ENCODE measurements around the gene ANKRD23. TPM values are rescaled to one million over a fixed set of nuclear protein-coding genes. Genes with fewer than 3 reads are reported as not detected.

The ANKRD23 gene
- polyA plus RNA-seq, 1 donor = 13.8 TPM

GRCh38 chr2:96877042-96877451 lies 33.2 kb upstream of the ANKRD23 start:
- no peak for DNase-seq

GRCh38 chr2:96876269-96877041 lies 32.6 kb upstream of the ANKRD23 start:
- no peak for DNase-seq

GRCh38 chr2:96875498-96876268 lies 31.9 kb upstream of the ANKRD23 start:
- no peak for DNase-seq

- DNase-seq = no peak
Observed at GRCh38 chr2:96874198-96874831, 30.5 kb upstream of the ANKRD23 start.

GRCh38 chr2:96873651-96874096 lies 29.9 kb upstream of the ANKRD23 start:
- no peak for DNase-seq

- no peak for DNase-seq
Observed at GRCh38 chr2:96872591-96873349, 28.9 kb upstream of the ANKRD23 start.

- DNase-seq = no peak
Observed at GRCh38 chr2:96870626-96871255, 26.9 kb upstream of the ANKRD23 start.

GRCh38 chr2:96869822-96870625 lies 26.2 kb upstream of the ANKRD23 start, which contains the start of gene SEMA4C:
SEMA4C (minus strand) TSS chr2:96870080; CDS start chr2:96867886, 2,194 bp downstream.
- peak; percentile 77 for DNase-seq

- peak; percentile 91 for DNase-seq
Observed at GRCh38 chr2:96869281-96869821, 25.5 kb upstream of the ANKRD23 start.

- peak; percentile 90 for DNase-seq
Observed at GRCh38 chr2:96868555-96869280, 24.9 kb upstream of the ANKRD23 start.

- no peak for DNase-seq
Observed at GRCh38 chr2:96867756-96868554, 24.1 kb upstream of the ANKRD23 start.

- DNase-seq = no peak
Observed at GRCh38 chr2:96866986-96867755, 23.4 kb upstream of the ANKRD23 start.

- no peak for DNase-seq
Observed at GRCh38 chr2:96866586-96866985, 22.8 kb upstream of the ANKRD23 start.

- no peak for DNase-seq
Observed at GRCh38 chr2:96866149-96866548, 22.3 kb upstream of the ANKRD23 start.

GRCh38 chr2:96865654-96866053 lies 21.8 kb upstream of the ANKRD23 start:
- no peak for DNase-seq

GRCh38 chr2:96864343-96865091 lies 20.7 kb upstream of the ANKRD23 start:
- no peak for DNase-seq

- DNase-seq = no peak
Observed at GRCh38 chr2:96863575-96864342, 19.9 kb upstream of the ANKRD23 start.

Data from hindlimb muscle (tissue), 1 donor.